GM21423 (cell line): ENCODE measurements around the gene CFAP74.

Source experiments
- ATAC-seq: cut with Tn5 transposase; IDR thresholded peaks from one replicate; pipeline ENCODE4 v1.9.1; 2021; ENCODE audit warnings: mild to moderate bottlenecking, moderate library complexity; ENCODE audit not compliant: unreplicated experiment

The CFAP74 gene

GRCh38 chr1:2003541-2004131 lies at the start of gene CFAP74:
Gene CFAP74 (minus strand): TSS chr1:2003786. CDS start chr1:1990956, 12,830 bp downstream.
- no peak for ATAC-seq

- no peak for ATAC-seq
Observed at GRCh38 chr1:2053217-2053616, 49.6 kb upstream of the CFAP74 start.

- no peak for ATAC-seq
Observed at GRCh38 chr1:2052756-2053155, 49.2 kb upstream of the CFAP74 start.

GRCh38 chr1:2052054-2052679 lies 48.6 kb upstream of the CFAP74 start:
- no peak for ATAC-seq

GRCh38 chr1:2050793-2051682 lies 47.5 kb upstream of the CFAP74 start:
- ATAC-seq, result no peak

GRCh38 chr1:2050461-2050792 lies 46.8 kb upstream of the CFAP74 start:
- no peak for ATAC-seq

GRCh38 chr1:2049718-2050431 lies 46.3 kb upstream of the CFAP74 start, which contains the start of gene PRKCZ:
Gene PRKCZ (plus strand): TSS chr1:2050411. CDS start chr1:2050631, 220 bp downstream.
- ATAC-seq, result peak; percentile 67

- ATAC-seq, result no peak
Observed at GRCh38 chr1:2049225-2049717, 45.7 kb upstream of the CFAP74 start.

GRCh38 chr1:2047749-2048729 lies 44.5 kb upstream of the CFAP74 start:
- no peak for ATAC-seq

GRCh38 chr1:2046953-2047748 lies 43.6 kb upstream of the CFAP74 start:
- no peak for ATAC-seq

GRCh38 chr1:2046174-2046917 lies 42.8 kb upstream of the CFAP74 start:
- ATAC-seq, result no peak

- no peak for ATAC-seq
Observed at GRCh38 chr1:2045468-2046173, 42.0 kb upstream of the CFAP74 start.

- ATAC-seq, result no peak
Observed at GRCh38 chr1:2044510-2045319, 41.1 kb upstream of the CFAP74 start.

GRCh38 chr1:2043886-2044285 lies 40.3 kb upstream of the CFAP74 start:
- ATAC-seq, result no peak

GRCh38 chr1:2042830-2043773 lies 39.5 kb upstream of the CFAP74 start:
- no peak for ATAC-seq

GRCh38 chr1:2041887-2042286 lies 38.3 kb upstream of the CFAP74 start:
- ATAC-seq, result no peak
